Ishikawa (cell line): ENCODE results near the gene SLC2A4RG.

Experiments
- CEBPB ChIP-seq: IDR thresholded peaks from 2 replicates; pipeline ENCODE4 v1.6.1; 2012
- EGR1 ChIP-seq: IDR thresholded peaks from 2 replicates; pipeline ENCODE4 v1.6.1; 2012
- EP300 ChIP-seq: IDR thresholded peaks from 2 replicates; pipeline ENCODE4 v1.6.1; 2012; ENCODE audit warnings: borderline replicate concordance
- FOXM1 ChIP-seq: IDR thresholded peaks from 2 replicates; pipeline ENCODE4 v1.6.1; 2012; ENCODE audit warnings: low read depth, borderline replicate concordance
- RAD21 ChIP-seq: IDR thresholded peaks from 2 replicates; pipeline ENCODE4 v1.6.1; 2012; ENCODE audit warnings: low read depth
- REST ChIP-seq: IDR thresholded peaks from 2 replicates; pipeline ENCODE4 v1.6.1; 2012; ENCODE audit warnings: low read depth, mild to moderate bottlenecking
- TAF1 ChIP-seq: IDR thresholded peaks from 2 replicates; pipeline ENCODE4 v1.6.1; 2012; ENCODE audit warnings: low read depth, mild to moderate bottlenecking
- YY1 ChIP-seq: IDR thresholded peaks from 2 replicates; pipeline ENCODE4 v1.6.1; 2012; ENCODE audit warnings: low read depth
- TF ChIP-seq, protein P1 (sequence below): IDR thresholded peaks from 2 replicates; pipeline ENCODE4 v1.6.1; 2012
- TF ChIP-seq, protein P2 (sequence below): IDR thresholded peaks from 2 replicates; pipeline ENCODE4 v1.6.1; 2012

GRCh38 chr20:63691711-63692435 lies 47.7 kb upstream of the SLC2A4RG start:
- TF ChIP-seq EP300 (no peak), YY1 (no peak), CEBPB (no peak), EGR1 (no peak), FOXM1 (no peak), RAD21 (no peak), TAF1 (no peak), REST (no peak)
- TF ChIP-seq, protein P1, sequence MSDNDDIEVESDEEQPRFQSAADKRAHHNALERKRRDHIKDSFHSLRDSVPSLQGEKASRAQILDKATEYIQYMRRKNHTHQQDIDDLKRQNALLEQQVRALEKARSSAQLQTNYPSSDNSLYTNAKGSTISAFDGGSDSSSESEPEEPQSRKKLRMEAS = no peak
- TF ChIP-seq, protein P2, sequence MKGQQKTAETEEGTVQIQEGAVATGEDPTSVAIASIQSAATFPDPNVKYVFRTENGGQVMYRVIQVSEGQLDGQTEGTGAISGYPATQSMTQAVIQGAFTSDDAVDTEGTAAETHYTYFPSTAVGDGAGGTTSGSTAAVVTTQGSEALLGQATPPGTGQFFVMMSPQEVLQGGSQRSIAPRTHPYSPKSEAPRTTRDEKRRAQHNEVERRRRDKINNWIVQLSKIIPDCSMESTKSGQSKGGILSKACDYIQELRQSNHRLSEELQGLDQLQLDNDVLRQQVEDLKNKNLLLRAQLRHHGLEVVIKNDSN = no peak
